Measurements from ENCODE around the gene CALD1.

CALD1 gene

DNA sequence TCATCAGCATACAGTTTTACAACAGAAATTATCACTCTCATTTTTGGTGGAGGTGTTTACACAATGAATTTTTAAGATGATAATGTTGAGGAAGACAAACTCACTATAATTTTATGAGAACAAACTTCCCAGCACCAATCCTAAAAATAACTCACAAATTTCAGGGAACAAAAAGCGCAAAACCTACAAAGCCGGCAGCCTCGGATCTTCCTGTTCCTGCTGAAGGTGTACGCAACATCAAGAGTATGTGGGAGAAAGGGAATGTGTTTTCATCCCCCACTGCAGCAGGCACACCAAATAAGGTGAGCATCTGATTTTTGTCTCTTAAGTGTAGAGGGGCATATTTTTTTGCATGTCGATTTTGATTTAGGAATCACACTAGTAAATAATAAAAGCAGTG is 180.4 kb downstream of the CALD1 start:
- TF ChIP-seq CTCF (IDR thresholded peaks at IDR 0.05), result no peak

- no peak for TF ChIP-seq CTCF (IDR thresholded peaks at IDR 0.05)
These were observed 182.9 kb downstream of the CALD1 start for GRCh38 chr7:134962270-134962780.

DNA sequence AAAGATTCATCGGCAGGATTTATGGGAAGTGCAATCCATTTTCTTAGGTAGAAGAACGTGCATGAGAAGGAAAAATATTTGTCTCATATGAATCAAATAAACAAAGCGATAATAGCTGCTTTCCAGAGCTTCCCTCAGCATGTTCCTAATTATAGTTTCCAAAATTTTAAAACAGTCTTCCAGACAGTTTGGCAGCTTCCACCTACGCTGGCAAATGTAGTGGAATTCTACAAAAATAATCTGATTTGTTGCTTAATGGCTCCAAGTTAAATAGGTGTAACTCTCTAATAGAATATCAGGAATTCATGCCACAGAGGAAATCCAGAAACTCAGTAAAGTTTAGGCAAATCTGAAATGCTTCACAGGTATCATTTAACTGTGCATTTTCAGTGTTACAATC is 183.6 kb downstream of the CALD1 start:
- TF ChIP-seq CTCF (IDR thresholded peaks at IDR 0.05), result no peak

DNA sequence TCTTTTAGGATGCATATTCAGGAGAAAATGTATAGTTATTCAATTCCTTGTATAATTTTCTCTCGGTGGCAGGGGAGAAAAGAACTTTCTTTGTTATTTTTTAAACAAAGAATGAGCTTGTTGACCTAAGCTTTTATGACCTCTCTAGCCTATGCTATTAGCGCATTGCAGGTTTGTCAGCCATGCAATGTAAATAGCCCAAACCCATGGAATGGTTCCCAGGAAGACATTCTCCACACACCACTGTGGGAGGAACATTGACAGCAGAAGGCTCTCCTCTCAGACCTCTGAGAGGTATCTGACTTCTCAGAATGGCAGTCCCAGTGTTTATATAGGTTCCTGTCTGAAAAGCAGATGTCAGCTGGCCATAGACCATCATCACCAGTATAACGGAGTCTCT is 187.3 kb downstream of the CALD1 start:
- no peak for TF ChIP-seq CTCF (IDR thresholded peaks at IDR 0.05)

DNA sequence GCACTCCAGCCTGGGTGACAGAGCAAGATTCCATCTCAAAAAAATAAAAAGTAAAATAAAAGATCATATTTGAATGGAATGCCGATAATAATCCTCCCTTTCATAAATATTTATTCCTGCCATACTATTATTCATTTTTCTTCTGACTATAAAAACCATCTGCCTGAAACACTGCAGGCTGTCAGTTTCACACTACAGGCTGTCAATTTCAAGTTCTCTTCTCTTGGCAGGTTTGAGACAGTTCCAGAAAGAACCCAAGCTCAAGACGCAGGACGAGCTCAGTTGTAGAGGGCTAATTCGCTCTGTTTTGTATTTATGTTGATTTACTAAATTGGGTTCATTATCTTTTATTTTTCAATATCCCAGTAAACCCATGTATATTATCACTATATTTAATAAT is 188.7 kb downstream of the CALD1 start:
- TF ChIP-seq CTCF (IDR thresholded peaks at IDR 0.05), result no peak

GRCh38 chr7:134985894-134986362 is 206.5 kb downstream of the CALD1 start:
- TF ChIP-seq CTCF (IDR thresholded peaks at IDR 0.05), result no peak

GRCh38 chr7:134986363-134987251 is 207.2 kb downstream of the CALD1 start, which contains the start of gene AGBL3:
TSS of gene AGBL3 (plus strand) at chr7:134986508. CDS start at chr7:134987934, 1,426 bp downstream.
- TF ChIP-seq CTCF (IDR thresholded peaks at IDR 0.05), result peak; percentile 80

Data from LNCAP (cell line).